Measurements from ENCODE around the gene NCAM2. TPM values are rescaled to one million over a fixed set of nuclear protein-coding genes. Genes with fewer than 3 reads are reported as not detected.

Gene NCAM2
- total RNA-seq, 1 experiment from 2014 or later, result not detected

- no peak for DNase-seq (ENCODE audit: low read depth, low spot score)
- Histone ChIP-seq H3K9me3 (ENCODE audit: control insufficient read depth in 1 of 2, insufficient read depth in 1 of 2, low read depth in 1 of 2, low read length in 2 of 2) (peaks cover 5 to 17% of the 10 kb centered on the region in 2 experiments; a peak in 2 of 4 replicates), H3K4me1 (ENCODE audit: control insufficient read depth in 1 of 2, insufficient read depth in 2 of 2, low read length in 2 of 2) (no peaks in the 10 kb centered on the region), H3K9me2 (ENCODE audit: insufficient read depth) (no peaks in the 10 kb centered on the region), H2AFZ (ENCODE audit: low read depth, low read length, poor library complexity, severe bottlenecking) (no peak overlapping the region), H3K36me3 (ENCODE audit: control insufficient read depth in 1 of 2, insufficient read depth in 2 of 2, low read length in 2 of 2) (no peaks in the 10 kb centered on the region), H4K20me1 (ENCODE audit: insufficient read depth) (no peaks in the 10 kb centered on the region), H3K27ac (ENCODE audit: low read depth, low read length) (no peak overlapping the region), H3K4me2 (ENCODE audit: low read length) (no peak overlapping the region), H3K4me3 (replicated peaks in 1 of 2; ENCODE audit: low read depth in 1 of 2, low read length in 2 of 2) (no peak overlapping the region), H3K79me2 (ENCODE audit: insufficient read depth, low read length) (no peaks in the 10 kb centered on the region), H3K9ac (ENCODE audit: low read length) (no peak overlapping the region), H3K27me3 (ENCODE audit: insufficient read depth, low read length) (no peaks in the 10 kb centered on the region)
- no peak for TF ChIP-seq POLR2A (IDR thresholded peaks at IDR 0.05; ENCODE audit: borderline replicate concordance, extremely low read depth, insufficient read depth, insufficient read length)
- no peak for TF ChIP-seq JUND (IDR thresholded peaks at IDR 0.05)
- no peak for TF ChIP-seq ATF3 (IDR thresholded peaks at IDR 0.05)
- no peak for TF ChIP-seq REST (IDR thresholded peaks at IDR 0.05; ENCODE audit: low read depth)
- no peak for TF ChIP-seq ZNF274 (IDR thresholded peaks at IDR 0.05; ENCODE audit: low read depth, low read length)
- TF ChIP-seq EZH2 (IDR thresholded peaks at IDR 0.05), result no peak
- POLR2A ChIA-PET, result no interaction called here
- RAD21 ChIA-PET (ENCODE audit: low non-redundant PET in 1 of 2, low total read pairs in 2 of 2, uncharacterized antibody in 2 of 2, unreplicated experiment in 2 of 2), result no interaction called here
- intact Hi-C loops (cut with micrococcal nuclease), result no loop called here
- ATAC-seq, result no peak
- no TSS peak for BruUV-seq (replicated peaks)
- CTCF ChIA-PET, result no interaction called here
These were observed 466.5 kb downstream of the NCAM2 start for GRCh38 chr21:21464684-21465083.

GRCh38 chr21:21466752-21467151 is 468.5 kb downstream of the NCAM2 start:
- Histone ChIP-seq H2AFZ (ENCODE audit: low read depth, low read length, poor library complexity, severe bottlenecking) (no peak overlapping the region), H3K4me1 (ENCODE audit: control insufficient read depth in 1 of 2, insufficient read depth in 2 of 2, low read length in 2 of 2) (no peaks in the 10 kb centered on the region), H3K79me2 (ENCODE audit: insufficient read depth, low read length) (no peaks in the 10 kb centered on the region), H3K9me3 (ENCODE audit: control insufficient read depth in 1 of 2, insufficient read depth in 1 of 2, low read depth in 1 of 2, low read length in 2 of 2) (peaks cover 12 to 29% of the 10 kb centered on the region in 2 experiments; a peak in 2 of 4 replicates), H3K9ac (ENCODE audit: low read length) (no peak overlapping the region), H3K9me2 (ENCODE audit: insufficient read depth) (no peaks in the 10 kb centered on the region), H4K20me1 (ENCODE audit: insufficient read depth) (no peaks in the 10 kb centered on the region), H3K36me3 (ENCODE audit: control insufficient read depth in 1 of 2, insufficient read depth in 2 of 2, low read length in 2 of 2) (no peaks in the 10 kb centered on the region; a peak in 1 of 4 replicates), H3K4me2 (ENCODE audit: low read length) (no peak overlapping the region), H3K27ac (ENCODE audit: low read depth, low read length) (no peak overlapping the region), H3K27me3 (ENCODE audit: insufficient read depth, low read length) (no peaks in the 10 kb centered on the region), H3K4me3 (replicated peaks in 1 of 2; ENCODE audit: low read depth in 1 of 2, low read length in 2 of 2) (no peak overlapping the region)
- intact Hi-C loops (cut with micrococcal nuclease), result no loop called here
- TF ChIP-seq POLR2AphosphoS5 (IDR thresholded peaks at IDR 0.05; ENCODE audit: low read depth, low read length), result no peak
- no peak for TF ChIP-seq ZNF274 (IDR thresholded peaks at IDR 0.05; ENCODE audit: low read depth, low read length)
- TF ChIP-seq SIN3A (IDR thresholded peaks at IDR 0.05; ENCODE audit: low read depth), result no peak
- no peak for TF ChIP-seq EGR1 (IDR thresholded peaks at IDR 0.05; ENCODE audit: low read depth)
- TF ChIP-seq ZBTB33 (IDR thresholded peaks at IDR 0.05; ENCODE audit: extremely low read depth, insufficient replicate concordance, low read length), result no peak
- no peak for TF ChIP-seq EZH2 (IDR thresholded peaks at IDR 0.05)
- TF ChIP-seq SRF (IDR thresholded peaks at IDR 0.05; ENCODE audit: low read depth), result no peak
- TF ChIP-seq POLR2A (IDR thresholded peaks at IDR 0.05; ENCODE audit: borderline replicate concordance, extremely low read depth, insufficient read depth, insufficient read length), result no peak
- no peak for TF ChIP-seq CBX3 (IDR thresholded peaks at IDR 0.05; ENCODE audit: low read depth)
- TF ChIP-seq ATF3 (IDR thresholded peaks at IDR 0.05), result no peak
- no peak for TF ChIP-seq ZFX (IDR thresholded peaks at IDR 0.05)
- CTCF ChIA-PET, result no interaction called here
- BruUV-seq (replicated peaks), result no TSS peak
- ATAC-seq (no peak), DNase-seq (ENCODE audit: low read depth, low spot score) (no peak)
- POLR2A ChIA-PET, result no interaction called here
- RAD21 ChIA-PET (ENCODE audit: low non-redundant PET in 1 of 2, low total read pairs in 2 of 2, uncharacterized antibody in 2 of 2, unreplicated experiment in 2 of 2), result no interaction called here

Measured in HCT116 (cell line).